HG03135 (cell line): ENCODE measurements around the gene HSPG2.
A peak's percentile ranks its signal among the peaks of the same experiment; 100 is the strongest.
"Not testable (repeated sequence)": the region's sequence is repeated elsewhere in the genome, so short reads cannot be mapped to it uniquely, and the experiment has no call there.

Source experiments
- ATAC-seq: cut with Tn5 transposase; IDR thresholded peaks from one replicate; pipeline ENCODE4 v1.9.1; 2021; ENCODE audit warnings: mild to moderate bottlenecking, moderate library complexity; ENCODE audit not compliant: unreplicated experiment

Gene HSPG2

GRCh38 chr1:21813542-21813941, 123.6 kb downstream of the HSPG2 start:
- ATAC-seq: no peak

GRCh38 chr1:21811875-21812305, 125.2 kb downstream of the HSPG2 start, which contains the start of gene LDLRAD2:
LDLRAD2 (plus strand) TSS chr1:21812265; CDS start chr1:21812452, 187 bp downstream.
- no peak for ATAC-seq

GRCh38 chr1:21804536-21804935, 132.6 kb downstream of the HSPG2 start:
- no peak for ATAC-seq

GRCh38 chr1:21801100-21801499, 136.0 kb downstream of the HSPG2 start:
- ATAC-seq: no peak

GRCh38 chr1:21799730-21800129, 137.4 kb downstream of the HSPG2 start:
- ATAC-seq: no peak

- no peak for ATAC-seq
These were observed 142.0 kb downstream of the HSPG2 start for GRCh38 chr1:21795075-21795474.

- no peak for ATAC-seq
These were observed 142.5 kb downstream of the HSPG2 start for GRCh38 chr1:21794656-21795055.

- no peak for ATAC-seq
These were observed 144.0 kb downstream of the HSPG2 start for GRCh38 chr1:21793104-21793503.

GRCh38 chr1:21786640-21787039, 150.5 kb downstream of the HSPG2 start:
- ATAC-seq: no peak

GRCh38 chr1:21785764-21786163, 151.3 kb downstream of the HSPG2 start:
- not testable (repeated sequence) for ATAC-seq

GRCh38 chr1:21783679-21784603, 153.2 kb downstream of the HSPG2 start:
- no peak for ATAC-seq

GRCh38 chr1:21782868-21783678, 154.0 kb downstream of the HSPG2 start, which contains the start of gene USP48:
USP48 (minus strand) TSS chr1:21783149; CDS start chr1:21782957, 192 bp downstream.
- peak; percentile 60 for ATAC-seq

- peak; percentile 22 for ATAC-seq
These were observed 154.7 kb downstream of the HSPG2 start for GRCh38 chr1:21782349-21782867.

GRCh38 chr1:21781815-21782348, 155.2 kb downstream of the HSPG2 start:
- no peak for ATAC-seq

GRCh38 chr1:21779613-21780521, 157.2 kb downstream of the HSPG2 start:
- no peak for ATAC-seq

GRCh38 chr1:21778405-21778727, 158.7 kb downstream of the HSPG2 start:
- ATAC-seq: no peak

- not testable (repeated sequence) for ATAC-seq
These were observed 160.2 kb downstream of the HSPG2 start for GRCh38 chr1:21776925-21777324.

GRCh38 chr1:21775985-21776562, 161.0 kb downstream of the HSPG2 start:
- ATAC-seq: no peak

GRCh38 chr1:21775550-21775914, 161.6 kb downstream of the HSPG2 start:
- ATAC-seq: no peak
